ENCODE measurements around the gene ATG101.

Gene ATG101

GRCh38 chr12:52056801-52057637 is 12.8 kb upstream of the ATG101 start:
- H3K4me1 ChIP-seq (ENCODE audit: insufficient read depth, low read length), result no peaks in the 10 kb centered on the region
- H2AFZ ChIP-seq (ENCODE audit: low read depth, low read length), result no peak overlapping the region
- no peaks in the 10 kb centered on the region for H3K9me3 ChIP-seq (ENCODE audit: low read length)
- H3K27me3 ChIP-seq (ENCODE audit: insufficient read depth, low read length), result no peaks in the 10 kb centered on the region
- no peak overlapping the region for H3K4me3 ChIP-seq (ENCODE audit: low read length)
- peaks cover 20% of the 10 kb centered on the region for H3K36me3 ChIP-seq (ENCODE audit: insufficient read depth, low read length)

- Histone ChIP-seq H3K27me3 (ENCODE audit: insufficient read depth, low read length) (no peaks in the 10 kb centered on the region), H3K4me3 (ENCODE audit: low read length) (no peak overlapping the region), H3K36me3 (ENCODE audit: insufficient read depth, low read length) (peaks cover 20% of the 10 kb centered on the region), H3K9me3 (ENCODE audit: low read length) (no peaks in the 10 kb centered on the region), H3K4me1 (ENCODE audit: insufficient read depth, low read length) (no peaks in the 10 kb centered on the region), H2AFZ (ENCODE audit: low read depth, low read length) (no peak overlapping the region)
Measured at GRCh38 chr12:52057638-52058576, 11.9 kb upstream of the ATG101 start.

- Histone ChIP-seq H3K36me3 (ENCODE audit: insufficient read depth, low read length) (peaks cover 20% of the 10 kb centered on the region), H2AFZ (ENCODE audit: low read depth, low read length) (no peak overlapping the region), H3K27me3 (ENCODE audit: insufficient read depth, low read length) (no peaks in the 10 kb centered on the region), H3K4me1 (ENCODE audit: insufficient read depth, low read length) (no peaks in the 10 kb centered on the region), H3K9me3 (ENCODE audit: low read length) (no peaks in the 10 kb centered on the region), H3K4me3 (ENCODE audit: low read length) (no peak overlapping the region)
Measured at GRCh38 chr12:52058631-52059361, 11.0 kb upstream of the ATG101 start.

- H3K4me3 ChIP-seq (ENCODE audit: low read length), result no peak overlapping the region
- H3K36me3 ChIP-seq (ENCODE audit: insufficient read depth, low read length), result peaks cover 19% of the 10 kb centered on the region
- H2AFZ ChIP-seq (ENCODE audit: low read depth, low read length), result no peak overlapping the region
- H3K9me3 ChIP-seq (ENCODE audit: low read length), result no peaks in the 10 kb centered on the region
- H3K4me1 ChIP-seq (ENCODE audit: insufficient read depth, low read length), result no peaks in the 10 kb centered on the region
- no peaks in the 10 kb centered on the region for H3K27me3 ChIP-seq (ENCODE audit: insufficient read depth, low read length)
Measured at GRCh38 chr12:52059582-52060497, 9.9 kb upstream of the ATG101 start.

- Histone ChIP-seq H3K27me3 (ENCODE audit: insufficient read depth, low read length) (peaks cover 2% of the 10 kb centered on the region), H3K9me3 (ENCODE audit: low read length) (no peaks in the 10 kb centered on the region), H2AFZ (ENCODE audit: low read depth, low read length) (no peak overlapping the region), H3K36me3 (ENCODE audit: insufficient read depth, low read length) (peaks cover 17% of the 10 kb centered on the region), H3K4me3 (ENCODE audit: low read length) (no peak overlapping the region), H3K4me1 (ENCODE audit: insufficient read depth, low read length) (no peaks in the 10 kb centered on the region)
Measured at GRCh38 chr12:52060498-52061177, 9.1 kb upstream of the ATG101 start.

- no peak overlapping the region for H3K4me3 ChIP-seq (ENCODE audit: low read length)
- no peaks in the 10 kb centered on the region for H3K9me3 ChIP-seq (ENCODE audit: low read length)
- H2AFZ ChIP-seq (ENCODE audit: low read depth, low read length), result no peak overlapping the region
- no peaks in the 10 kb centered on the region for H3K4me1 ChIP-seq (ENCODE audit: insufficient read depth, low read length)
- peaks cover 3% of the 10 kb centered on the region for H3K27me3 ChIP-seq (ENCODE audit: insufficient read depth, low read length)
- H3K36me3 ChIP-seq (ENCODE audit: insufficient read depth, low read length), result peaks cover 13% of the 10 kb centered on the region
Measured at GRCh38 chr12:52061470-52062166, 8.2 kb upstream of the ATG101 start.

- peaks cover 8% of the 10 kb centered on the region for H3K36me3 ChIP-seq (ENCODE audit: insufficient read depth, low read length)
- H3K9me3 ChIP-seq (ENCODE audit: low read length), result no peaks in the 10 kb centered on the region
- H2AFZ ChIP-seq (ENCODE audit: low read depth, low read length), result no peak overlapping the region
- H3K4me3 ChIP-seq (ENCODE audit: low read length), result no peak overlapping the region
- no peaks in the 10 kb centered on the region for H3K4me1 ChIP-seq (ENCODE audit: insufficient read depth, low read length)
- H3K27me3 ChIP-seq (ENCODE audit: insufficient read depth, low read length), result peaks cover 3% of the 10 kb centered on the region
Measured at GRCh38 chr12:52062167-52063081, 7.4 kb upstream of the ATG101 start.

- H3K4me1 ChIP-seq (ENCODE audit: insufficient read depth, low read length), result no peaks in the 10 kb centered on the region
- H3K36me3 ChIP-seq (ENCODE audit: insufficient read depth, low read length), result peaks cover 5% of the 10 kb centered on the region
- peaks cover 3% of the 10 kb centered on the region for H3K27me3 ChIP-seq (ENCODE audit: insufficient read depth, low read length)
- H3K9me3 ChIP-seq (ENCODE audit: low read length), result no peaks in the 10 kb centered on the region
- H2AFZ ChIP-seq (ENCODE audit: low read depth, low read length), result no peak overlapping the region
- H3K4me3 ChIP-seq (ENCODE audit: low read length), result no peak overlapping the region
Measured at GRCh38 chr12:52063082-52063924, 6.5 kb upstream of the ATG101 start.

- H2AFZ ChIP-seq (ENCODE audit: low read depth, low read length), result no peak overlapping the region
- no peaks in the 10 kb centered on the region for H3K36me3 ChIP-seq (ENCODE audit: insufficient read depth, low read length)
- H3K27me3 ChIP-seq (ENCODE audit: insufficient read depth, low read length), result peaks cover 3% of the 10 kb centered on the region
- no peaks in the 10 kb centered on the region for H3K4me1 ChIP-seq (ENCODE audit: insufficient read depth, low read length)
- no peaks in the 10 kb centered on the region for H3K9me3 ChIP-seq (ENCODE audit: low read length)
- H3K4me3 ChIP-seq (ENCODE audit: low read length), result no peak overlapping the region
Measured at GRCh38 chr12:52063981-52064649, 5.7 kb upstream of the ATG101 start.

Data from neuron (in vitro differentiated cells).